Measurements from ENCODE around the gene MYO5B. TPM values are rescaled to one million over a fixed set of nuclear protein-coding genes. Genes with fewer than 3 reads are reported as not detected.

Gene MYO5B
- total and polyA plus RNA-seq, 10 of the 15 experiments (the other 5 are each of a cell fraction or from before 2014, with no cell fraction given): 2.5 to 4.5 (median 3.3) TPM

GRCh38 chr18:50138181-50139064 lies 56.5 kb downstream of the MYO5B start (continued):
- TF ChIP-seq POU2F2 (IDR thresholded peaks at IDR 0.05; ENCODE audit: borderline replicate concordance, low read depth, low read length): no peak

GRCh38 chr18:50135903-50136302 lies 59.0 kb downstream of the MYO5B start:
- H3K27me3 ChIP-seq (replicated peaks in 1 of 2; ENCODE audit: control insufficient read depth in 2 of 2, insufficient read depth in 2 of 2, low read length in 1 of 2): no peaks in the 10 kb centered on the region; a peak in 1 of 4 replicates
- ChIA-PET RAD21 (ENCODE audit: unreplicated experiment) (interaction anchor here (0.7 kb wide), 1 partner anchor 60 kb away, joined by 3 read pairs; no protein-coding TSS in a partner anchor), SMC1A (ENCODE audit: uncharacterized antibody, unreplicated experiment) (interaction anchor here (8.3 kb wide), 1 partner anchor 51 kb away, joined by 70 read pairs; no protein-coding TSS in a partner anchor), CTCF (interaction anchor here (0.9 kb wide), 1 partner anchor 8 kb away, joined by 3 read pairs; no protein-coding TSS in a partner anchor), POLR2A (no interaction called here)
- ATAC-seq (no peak), FAIRE-seq (no peak), DNase-seq (ENCODE audit: low read depth, low spot score) (no peak)
- no peaks in the 10 kb centered on the region for H4K20me1 ChIP-seq (ENCODE audit: control insufficient read depth, insufficient read depth)
- H3K36me3 ChIP-seq (ENCODE audit: control insufficient read depth in 2 of 2, insufficient read depth in 2 of 2, low read length in 1 of 2): no peaks in the 10 kb centered on the region
- H3K4me2 ChIP-seq (ENCODE audit: control insufficient read depth, insufficient read depth): no peak overlapping the region
- H3K79me2 ChIP-seq (ENCODE audit: control insufficient read depth, insufficient read depth, low read length): no peaks in the 10 kb centered on the region
- no peak overlapping the region for H3K4me3 ChIP-seq
- intact Hi-C loops (cut with micrococcal nuclease; ENCODE audit: unreplicated experiment): loop anchor here (10.0 kb wide), 2 partner anchors 49 to 219 kb away; no protein-coding TSS in a partner anchor
- H3K4me1 ChIP-seq (ENCODE audit: control insufficient read depth, insufficient read depth, low read length): no peaks in the 10 kb centered on the region
- BruUV-seq (replicated peaks): no TSS peak
- H3K9me3 ChIP-seq (replicated peaks; ENCODE audit: control insufficient read depth, insufficient read depth, low read length): no peaks in the 10 kb centered on the region
- no peak overlapping the region for H3K9ac ChIP-seq (ENCODE audit: control insufficient read depth, insufficient read depth, low read length)
- WGBS (ENCODE audit: insufficient coverage, insufficient replicate concordance, low lambda C conversion rate, missing lambda C conversion rate): 40% methylated on average over 9 of the region's 9 CpGs
- in situ Hi-C loops (cut with MboI): no loop called here
- H3K27ac ChIP-seq (ENCODE audit: control insufficient read depth, insufficient read depth): no peak overlapping the region
- H2AFZ ChIP-seq (ENCODE audit: control insufficient read depth, low read depth, low read length): no peak overlapping the region
- TF ChIP-seq CUX1 (IDR thresholded peaks at IDR 0.05; ENCODE audit: insufficient replicate concordance, low read depth, low read length): no peak
- TF ChIP-seq ESRRA (IDR thresholded peaks at IDR 0.05; ENCODE audit: low read length): no peak
- no peak for TF ChIP-seq E4F1 (IDR thresholded peaks at IDR 0.05; ENCODE audit: borderline replicate concordance, partially characterized antibody)
- TF ChIP-seq MTA3 (IDR thresholded peaks at IDR 0.05; ENCODE audit: borderline replicate concordance, low read length): no peak
- no peak for TF ChIP-seq ELK1 (IDR thresholded peaks at IDR 0.05; ENCODE audit: low read depth, low read length)
- no peak for TF ChIP-seq REST (IDR thresholded peaks at IDR 0.05; ENCODE audit: low read depth, low read length)
